ENCODE data around the gene PIGQ. TPM values are rescaled to one million over a fixed set of nuclear protein-coding genes. Genes with fewer than 3 reads are reported as not detected.

PIGQ gene
- total and polyA plus RNA-seq, 2 of the 8 experiments (the other 6 are each of a cell fraction or from before 2014, with no cell fraction given), result 36.0 to 49.2 TPM

GRCh38 chr16:551210-551609 is 18.6 kb upstream of the PIGQ start (continued):
- TF ChIP-seq YY1 (IDR thresholded peaks at IDR 0.05; ENCODE audit: low read depth, low read length) (no peak), BCL11A (IDR thresholded peaks at IDR 0.05; ENCODE audit: low read depth in 2 of 2, low read length in 2 of 2) (no peak), CREB1 (IDR thresholded peaks at IDR 0.05) (no peak), PHF8 (conservative IDR thresholded peaks at IDR 0.05; ENCODE audit: low read depth, low read length) (no peak), TCF12 (IDR thresholded peaks at IDR 0.05; ENCODE audit: low read depth, low read length) (no peak), GTF2F1 (IDR thresholded peaks at IDR 0.05; ENCODE audit: borderline replicate concordance, low read depth, low read length) (no peak), SP4 (IDR thresholded peaks at IDR 0.05; ENCODE audit: low read length) (no peak), JUN (IDR thresholded peaks at IDR 0.05; ENCODE audit: low read depth, low read length) (no peak), POLR2AphosphoS5 (IDR thresholded peaks at IDR 0.05; ENCODE audit: low read depth, low read length) (no peak)

Measured in H1 (cell line).